SK-N-MC (cell line): ENCODE data around the gene AJAP1.

ENCODE experiments used
- DNase-seq: peaks from one replicate; pipeline ENCODE4 v3.0.0-alpha.2; 2011; ENCODE audit warnings: low read depth, low spot score
- H3K27ac ChIP-seq: fragments of 200-600 bp; sonication (generic); 2 replicates; pipeline ENCODE4 v1.5.1; 2016; ENCODE audit warnings: mixed run types
- H3K36me3 ChIP-seq: fragments of 200-600 bp; sonication (generic); 2 replicates; pipeline ENCODE4 v1.6.1; 2017; ENCODE audit warnings: antibody characterized with exemption, low read length, mixed read lengths; ENCODE audit not compliant: insufficient read depth
- H3K4me3 ChIP-seq: fragments of 200-600 bp; sonication (generic); 2 replicates; pipeline ENCODE4 v1.5.1; 2016
- H3K9ac ChIP-seq: fragments of 200-600 bp; sonication (generic); 2 replicates; pipeline ENCODE4 v1.8.0; 2017; ENCODE audit warnings: mixed run types, mixed read lengths; ENCODE audit not compliant: insufficient read length
- H3K9me3 ChIP-seq: fragments of 200-600 bp; sonication (generic); 2 replicates; pipeline ENCODE4 v1.6.1; 2017; ENCODE audit warnings: low read depth, mild to moderate bottlenecking, antibody characterized with exemption, low read length, moderate library complexity, mixed read lengths
- EZH2 ChIP-seq: fragments of 200-600 bp; sonication (generic); IDR thresholded peaks from one replicate; pipeline ENCODE4 v1.6.1; 2017; ENCODE audit warnings: antibody characterized with exemption
- FOXP2 ChIP-seq: optimal IDR thresholded peaks from 2 replicates; pipeline ENCODE3; 2011; ENCODE audit warnings: mild to moderate bottlenecking, moderate library complexity; ENCODE audit not compliant: insufficient read depth; ENCODE audit errors: extremely low read length, control extremely low read depth
- POLR2AphosphoS5 ChIP-seq: IDR thresholded peaks from 2 replicates; pipeline ENCODE4 v1.6.1; 2012; ENCODE audit warnings: mild to moderate bottlenecking, low read depth, low read length, borderline replicate concordance

The AJAP1 gene

GRCh38 chr1:4760088-4760487 is 105.7 kb downstream of the AJAP1 start:
- no peak overlapping the region for H3K4me3 ChIP-seq
- TF ChIP-seq POLR2AphosphoS5 (no peak), EZH2 (no peak), FOXP2 (no peak)
- H3K9me3 ChIP-seq: no peaks in the 10 kb centered on the region

GRCh38 chr1:4761324-4761723 is 106.9 kb downstream of the AJAP1 start:
- Histone ChIP-seq H3K9me3 (no peaks in the 10 kb centered on the region), H3K36me3 (no peaks in the 10 kb centered on the region), H3K4me3 (no peak overlapping the region), H3K9ac (no peak overlapping the region), H3K27ac (no peak overlapping the region)
- TF ChIP-seq EZH2 (no peak), FOXP2 (no peak), POLR2AphosphoS5 (no peak)
- DNase-seq: no peak

More at GRCh38 chr1:4760088-4760487, 105.7 kb downstream of the AJAP1 start:
- no peak overlapping the region for H3K27ac ChIP-seq
- no peak for DNase-seq
- H3K36me3 ChIP-seq: no peaks in the 10 kb centered on the region
- H3K9ac ChIP-seq: no peak overlapping the region

GRCh38 chr1:4762146-4762545 is 107.7 kb downstream of the AJAP1 start:
- no peaks in the 10 kb centered on the region for H3K9me3 ChIP-seq
- DNase-seq: no peak
- no peak overlapping the region for H3K9ac ChIP-seq
- no peak overlapping the region for H3K27ac ChIP-seq
- H3K36me3 ChIP-seq: no peaks in the 10 kb centered on the region
- no peak overlapping the region for H3K4me3 ChIP-seq
- TF ChIP-seq POLR2AphosphoS5: no peak

- Histone ChIP-seq H3K9ac (no peak overlapping the region), H3K9me3 (no peaks in the 10 kb centered on the region), H3K36me3 (no peaks in the 10 kb centered on the region), H3K4me3 (no peak overlapping the region), H3K27ac (no peak overlapping the region)
- TF ChIP-seq POLR2AphosphoS5 (no peak), EZH2 (no peak), FOXP2 (no peak)
- DNase-seq: no peak
These were observed 112.9 kb downstream of the AJAP1 start for GRCh38 chr1:4767308-4767707.

- Histone ChIP-seq H3K27ac (no peak overlapping the region), H3K9me3 (no peaks in the 10 kb centered on the region), H3K4me3 (no peak overlapping the region), H3K36me3 (no peaks in the 10 kb centered on the region), H3K9ac (no peak overlapping the region)
- no peak for TF ChIP-seq EZH2
- DNase-seq: no peak
These were observed 114.1 kb downstream of the AJAP1 start for GRCh38 chr1:4768553-4768952.

- no peak for TF ChIP-seq FOXP2
- no peak for TF ChIP-seq POLR2AphosphoS5
- no peak for TF ChIP-seq EZH2
- Histone ChIP-seq H3K36me3 (no peaks in the 10 kb centered on the region), H3K9ac (no peak overlapping the region), H3K4me3 (no peak overlapping the region), H3K9me3 (no peaks in the 10 kb centered on the region), H3K27ac (no peak overlapping the region)
- DNase-seq: no peak
These were observed 115.3 kb downstream of the AJAP1 start for GRCh38 chr1:4769516-4770280.

- no peak for DNase-seq
- no peaks in the 10 kb centered on the region for H3K9me3 ChIP-seq
- no peak for TF ChIP-seq FOXP2
- no peak for TF ChIP-seq POLR2AphosphoS5
- TF ChIP-seq EZH2: no peak
- no peak overlapping the region for H3K9ac ChIP-seq
- H3K4me3 ChIP-seq: no peak overlapping the region
- H3K27ac ChIP-seq: no peak overlapping the region
- no peaks in the 10 kb centered on the region for H3K36me3 ChIP-seq
These were observed 116.3 kb downstream of the AJAP1 start for GRCh38 chr1:4770713-4771112.

- no peak for DNase-seq
- H3K27ac ChIP-seq: no peak overlapping the region
- no peak overlapping the region for H3K4me3 ChIP-seq
- no peaks in the 10 kb centered on the region for H3K36me3 ChIP-seq
- TF ChIP-seq POLR2AphosphoS5 (no peak), FOXP2 (no peak), EZH2 (no peak)
- H3K9me3 ChIP-seq: no peaks in the 10 kb centered on the region
- H3K9ac ChIP-seq: no peak overlapping the region
These were observed 116.9 kb downstream of the AJAP1 start for GRCh38 chr1:4771267-4771666.

GRCh38 chr1:4771721-4772120 is 117.3 kb downstream of the AJAP1 start:
- TF ChIP-seq EZH2 (no peak), FOXP2 (no peak), POLR2AphosphoS5 (no peak)
- no peak for DNase-seq
- H3K36me3 ChIP-seq: no peaks in the 10 kb centered on the region
- H3K9ac ChIP-seq: no peak overlapping the region
- no peak overlapping the region for H3K4me3 ChIP-seq
- H3K27ac ChIP-seq: no peak overlapping the region
- H3K9me3 ChIP-seq: no peaks in the 10 kb centered on the region

- H3K36me3 ChIP-seq: no peaks in the 10 kb centered on the region
- no peak overlapping the region for H3K4me3 ChIP-seq
- no peaks in the 10 kb centered on the region for H3K9me3 ChIP-seq
- no peak for DNase-seq
- H3K27ac ChIP-seq: no peak overlapping the region
- no peak overlapping the region for H3K9ac ChIP-seq
- no peak for TF ChIP-seq POLR2AphosphoS5
- TF ChIP-seq EZH2: no peak
- no peak for TF ChIP-seq FOXP2
These were observed 118.0 kb downstream of the AJAP1 start for GRCh38 chr1:4772294-4773010.
